ENCODE measurements around the gene NFKBIL1.
"Not testable (repeated sequence)": the region's sequence is repeated elsewhere in the genome, so short reads cannot be mapped to it uniquely, and the experiment has no call there.

The NFKBIL1 gene

GRCh38 chr6:31580807-31581433, 33.5 kb downstream of the NFKBIL1 start:
- peak; percentile 56 for DNase-seq (ENCODE audit: low read depth)

DNA sequence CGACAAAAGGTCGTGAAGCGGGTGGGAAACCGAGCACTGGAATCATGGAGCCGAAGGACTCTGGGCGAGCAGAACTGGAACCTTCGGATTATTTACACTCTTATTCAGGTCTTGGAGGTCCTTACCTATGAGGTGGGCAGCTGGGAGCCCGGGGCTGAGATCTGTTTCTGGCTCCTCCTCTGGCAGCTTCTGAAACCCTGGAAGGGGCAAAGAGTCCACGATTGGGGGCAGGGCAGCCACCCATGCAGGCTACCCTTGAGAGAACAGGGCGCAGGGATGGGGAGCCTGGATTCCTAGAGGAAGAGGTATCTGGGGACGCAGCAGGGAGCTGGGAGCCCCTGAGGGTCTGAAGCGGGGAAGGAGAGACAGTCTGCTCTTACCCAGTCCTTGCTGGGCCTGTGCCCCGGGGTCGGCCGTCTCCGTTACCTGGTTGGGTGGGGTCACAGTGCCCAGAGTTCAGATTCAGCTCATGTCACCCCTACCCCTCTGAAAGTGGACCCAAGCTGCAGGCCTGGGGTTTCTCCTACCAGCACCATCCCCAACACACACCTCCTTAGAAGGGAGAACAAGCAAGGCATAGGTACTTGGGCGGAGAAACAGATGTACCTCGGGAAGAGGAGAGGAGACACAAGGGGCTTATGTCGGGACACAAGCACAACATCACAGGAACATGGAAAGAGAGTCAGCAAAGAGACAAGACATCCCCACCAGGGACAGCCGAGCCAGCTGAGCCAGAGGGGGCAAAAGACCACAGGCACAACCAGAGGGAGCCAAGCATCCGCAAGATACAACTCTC, 34.2 kb downstream of the NFKBIL1 start:
- DNase-seq (ENCODE audit: low read depth) = no peak

DNA sequence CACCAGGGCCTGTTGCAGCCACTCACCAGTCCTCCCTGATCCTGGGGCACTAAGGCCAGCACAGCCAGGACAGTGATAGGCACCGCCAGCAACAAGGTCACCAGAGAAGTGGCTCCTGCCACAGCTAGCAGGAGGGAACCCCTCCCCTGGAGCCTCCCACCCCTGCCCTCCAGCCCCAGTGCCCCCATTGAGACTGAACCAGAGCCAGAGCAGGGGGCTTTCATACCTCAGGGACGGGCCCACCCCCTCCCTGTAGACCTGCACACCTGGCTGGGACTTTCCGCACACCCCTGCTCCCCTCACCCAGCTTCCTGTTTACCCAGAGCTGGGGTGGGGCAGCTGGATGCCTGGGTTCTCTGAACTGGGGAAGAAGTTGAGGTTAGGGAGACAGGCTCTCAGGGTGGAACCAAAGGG, 34.8 kb downstream of the NFKBIL1 start, which contains the start of gene LTB:
Gene LTB, minus strand, starts transcription at position 195 of the 414 bp plus-strand sequence. Its CDS starts 7 bp downstream, at position 188.
- no peak for DNase-seq (ENCODE audit: low read depth)

- DNase-seq (ENCODE audit: low read depth) = no peak
These were observed 38.1 kb downstream of the NFKBIL1 start for GRCh38 chr6:31585491-31585890.

- DNase-seq (ENCODE audit: low read depth) = no peak
These were observed 38.6 kb downstream of the NFKBIL1 start, which contains the start of gene LST1 for GRCh38 chr6:31586008-31586407. Gene LST1, plus strand, starts transcription at chr6:31586277. Its CDS starts 1,023 bp downstream, at chr6:31587300.

DNA sequence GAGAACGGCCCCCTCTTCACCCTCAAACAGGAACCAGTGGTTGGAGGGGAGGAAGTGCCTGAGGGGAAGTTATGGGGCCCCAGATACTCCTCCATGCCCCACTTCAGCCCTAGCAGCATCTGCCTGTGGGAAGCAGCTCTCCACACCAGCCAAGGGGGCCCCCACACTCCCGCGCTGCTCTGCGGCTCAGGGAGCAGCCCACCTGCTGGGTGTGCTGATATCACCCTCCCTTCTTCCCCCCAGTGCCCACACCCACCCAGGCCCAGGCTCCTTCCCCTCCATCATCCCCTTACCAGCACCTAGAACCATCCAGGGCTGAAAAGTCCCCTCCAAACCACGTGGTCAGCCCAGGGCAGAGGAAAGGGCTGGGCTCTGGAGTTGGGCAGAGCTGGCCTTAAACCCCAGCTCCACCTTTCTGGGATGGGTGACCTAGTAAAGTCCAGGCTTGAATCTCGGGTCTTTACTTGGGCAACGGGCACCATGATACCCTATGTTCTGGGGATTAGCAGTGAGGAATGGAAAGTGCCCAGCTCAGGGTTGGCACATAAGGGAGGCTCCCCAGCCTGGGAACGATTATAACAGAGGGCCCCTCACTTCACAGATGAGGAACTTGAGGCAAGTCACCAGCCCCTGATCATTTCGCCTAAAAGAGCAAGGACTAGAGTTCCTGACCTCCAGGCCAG, 39.3 kb downstream of the NFKBIL1 start:
- DNase-seq (ENCODE audit: low read depth) = no peak

GRCh38 chr6:31587791-31588777, 40.7 kb downstream of the NFKBIL1 start:
- no peak for DNase-seq (ENCODE audit: low read depth)

DNA sequence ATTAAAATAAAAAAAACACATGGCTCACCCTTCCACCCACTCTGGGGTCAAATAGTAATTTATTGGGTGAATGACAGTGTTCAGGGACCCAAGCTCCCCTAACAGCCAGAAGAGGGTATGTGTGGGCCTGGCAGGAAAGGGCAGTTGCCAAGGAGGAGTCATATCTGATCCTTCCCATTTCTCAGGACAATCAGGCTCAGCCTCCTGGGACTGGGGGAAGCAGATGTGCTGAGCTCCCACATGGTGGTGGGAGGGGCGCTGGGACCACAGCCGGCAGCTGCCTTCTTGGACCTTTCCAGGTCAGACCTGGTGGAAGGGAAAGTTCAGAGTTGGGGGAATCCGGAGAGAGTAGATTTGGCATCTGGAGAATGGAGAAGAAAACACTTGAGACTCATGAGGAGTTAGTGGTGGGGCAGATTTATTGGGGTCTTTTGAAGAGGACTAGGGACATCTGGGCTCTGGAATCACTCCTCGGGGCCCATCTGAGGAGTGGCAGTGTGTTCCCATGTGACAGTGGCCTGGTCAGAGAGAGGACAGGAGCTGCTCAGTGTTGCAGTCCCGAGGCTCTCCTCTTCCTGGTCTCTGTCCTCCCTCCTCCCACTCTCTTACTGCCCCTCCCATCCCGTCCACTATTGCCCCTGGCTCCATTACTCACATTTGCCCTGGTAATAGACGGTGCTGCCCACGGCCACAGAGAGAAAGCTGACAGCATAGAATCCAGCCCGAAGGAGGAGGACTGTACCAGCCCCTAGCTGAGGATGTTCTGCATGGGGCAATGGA, 41.7 kb downstream of the NFKBIL1 start:
- DNase-seq (ENCODE audit: low read depth) = no peak

DNA sequence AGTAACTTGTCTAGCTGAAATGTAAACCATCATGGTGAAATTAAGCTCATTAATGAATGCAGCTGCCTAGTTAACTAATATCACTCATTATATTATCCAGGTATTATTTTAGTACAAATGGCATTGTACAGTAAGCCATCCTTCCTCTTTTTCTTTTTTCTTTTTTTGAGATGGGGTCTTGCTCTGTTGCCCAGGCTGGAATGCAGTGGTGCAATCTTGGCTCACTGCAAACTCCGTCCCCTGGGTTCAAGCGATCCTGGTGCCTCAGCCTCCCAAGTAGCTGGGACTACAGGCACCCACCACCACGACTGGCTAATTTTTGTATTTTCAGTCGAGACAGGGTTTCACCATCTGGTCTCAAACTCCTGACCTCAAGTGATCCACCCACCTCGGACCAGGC, 43.3 kb downstream of the NFKBIL1 start:
- DNase-seq (ENCODE audit: low read depth) = not testable (repeated sequence)

DNA sequence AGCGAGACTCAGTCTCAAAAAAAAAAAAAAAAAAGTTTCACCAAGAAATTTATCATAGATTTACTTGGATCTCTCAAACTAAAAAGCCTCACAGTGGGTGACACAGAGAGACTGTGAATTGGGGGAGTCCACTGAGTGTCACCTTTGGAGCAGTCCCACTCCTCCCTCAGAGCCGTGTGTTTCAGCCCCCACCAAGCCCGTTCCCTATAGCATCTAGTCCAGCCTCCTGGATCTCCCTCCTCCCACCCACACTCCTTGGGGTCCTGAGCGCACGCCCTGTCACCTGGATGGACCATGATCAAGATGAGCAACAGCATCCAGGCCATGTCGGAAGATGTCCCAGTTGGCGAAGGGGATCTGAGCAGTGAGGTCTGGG, 45.0 kb downstream of the NFKBIL1 start:
- no peak for DNase-seq (ENCODE audit: low read depth)

DNA sequence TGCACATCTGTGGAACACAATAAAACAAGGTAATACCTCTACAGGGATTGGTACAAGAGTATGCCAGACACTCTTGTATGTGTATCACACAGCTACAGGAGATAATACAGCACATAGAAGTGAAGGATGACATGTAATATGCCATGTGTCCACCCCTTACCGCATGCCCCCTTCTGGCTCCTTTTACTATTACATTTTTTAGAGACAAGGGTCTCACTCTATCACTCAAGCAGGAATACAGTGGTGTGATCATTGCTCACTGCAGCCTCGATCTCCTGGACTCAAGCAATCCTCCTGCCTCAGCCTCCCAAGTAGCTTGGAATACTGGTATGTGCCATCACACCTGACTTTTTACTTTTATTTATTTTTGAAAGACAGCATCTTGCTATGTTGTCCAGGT, 49.6 kb downstream of the NFKBIL1 start:
- DNase-seq (ENCODE audit: low read depth) = peak; percentile 34

GRCh38 chr6:31607317-31607716, 59.9 kb downstream of the NFKBIL1 start:
- DNase-seq (ENCODE audit: low read depth) = peak; percentile 39

All from amniotic epithelial cell (primary cell).